GM21825 (cell line): ENCODE data around the gene TYW1B.
"Not testable (repeated sequence)": the region's sequence is repeated elsewhere in the genome, so short reads cannot be mapped to it uniquely, and the experiment has no call there.

Source experiments
- ATAC-seq: cut with Tn5 transposase; IDR thresholded peaks from one replicate; pipeline ENCODE4 v1.9.1; 2021; ENCODE audit warnings: mild to moderate bottlenecking, moderate library complexity; ENCODE audit not compliant: unreplicated experiment

TYW1B gene

GRCh38 chr7:72632765-72633292, 195.2 kb downstream of the TYW1B start:
- ATAC-seq = not testable (repeated sequence)

GRCh38 chr7:72628375-72628774, 199.6 kb downstream of the TYW1B start:
- not testable (repeated sequence) for ATAC-seq

- peak; percentile 13 for ATAC-seq
Measured at GRCh38 chr7:72626428-72627011, 201.5 kb downstream of the TYW1B start.

- ATAC-seq = peak; percentile 82
Measured at GRCh38 chr7:72625721-72626423, 202.1 kb downstream of the TYW1B start.

- ATAC-seq = no peak
Measured at GRCh38 chr7:72622532-72622931, 205.5 kb downstream of the TYW1B start.

DNA sequence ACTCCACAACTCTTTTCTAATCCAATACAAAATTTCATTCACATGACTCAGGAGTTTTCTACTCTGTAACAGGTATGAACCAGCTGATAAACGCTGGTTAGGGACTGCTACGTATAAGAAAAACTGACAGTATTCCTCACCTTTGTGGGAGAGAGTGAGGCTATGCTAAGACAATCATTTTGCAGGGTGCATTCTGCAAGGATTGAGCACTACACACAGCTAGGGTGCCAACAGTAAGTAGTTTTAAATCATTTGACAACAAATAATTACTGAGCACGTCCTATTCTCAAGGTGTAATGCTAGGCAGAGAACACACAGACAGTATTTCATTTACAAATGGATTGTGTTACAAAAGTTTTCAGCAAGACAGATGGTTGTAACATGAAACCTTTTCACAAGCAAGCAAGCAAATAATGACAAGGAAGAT, 206.2 kb downstream of the TYW1B start:
- not testable (repeated sequence) for ATAC-seq

DNA sequence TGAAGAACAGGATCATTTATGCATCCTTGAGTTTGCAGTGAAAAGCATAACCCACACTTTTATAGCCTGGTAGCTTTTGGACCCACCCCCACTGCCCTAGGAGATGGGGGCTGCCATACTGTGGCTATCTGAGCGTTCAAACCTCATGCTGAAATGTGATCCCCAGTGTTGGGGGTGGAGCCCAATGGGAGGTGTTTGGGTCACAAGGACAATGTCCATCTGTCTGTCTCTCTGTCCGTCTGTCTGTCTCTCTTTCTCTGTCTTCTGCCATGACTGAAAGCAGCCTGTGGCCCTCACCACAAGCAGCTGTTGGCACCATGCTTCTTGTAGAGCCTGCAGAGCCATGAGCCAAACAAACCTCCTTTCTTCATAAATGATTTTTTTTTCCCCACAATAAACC, 207.1 kb downstream of the TYW1B start:
- ATAC-seq = not testable (repeated sequence)

GRCh38 chr7:72618435-72619180, 209.4 kb downstream of the TYW1B start:
- ATAC-seq = not testable (repeated sequence)

DNA sequence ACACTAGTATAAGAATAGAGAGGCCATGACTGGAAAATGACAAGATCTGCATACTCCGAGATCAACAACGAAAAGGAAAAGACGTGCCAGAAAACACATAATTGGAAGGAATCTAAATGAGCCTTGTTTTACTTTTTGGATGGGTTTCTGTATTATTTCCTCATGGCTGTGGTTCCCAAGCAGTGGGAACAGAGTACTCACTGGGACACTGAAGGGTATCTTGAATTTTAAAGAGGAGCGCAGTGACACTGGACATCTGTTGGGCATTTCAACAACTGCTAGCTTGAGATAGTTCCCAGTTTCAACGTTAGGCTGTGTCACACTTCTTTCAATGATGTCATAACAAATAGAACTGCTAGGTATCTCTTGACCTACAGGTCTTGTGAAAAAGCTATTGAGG, 218.2 kb downstream of the TYW1B start:
- not testable (repeated sequence) for ATAC-seq

DNA sequence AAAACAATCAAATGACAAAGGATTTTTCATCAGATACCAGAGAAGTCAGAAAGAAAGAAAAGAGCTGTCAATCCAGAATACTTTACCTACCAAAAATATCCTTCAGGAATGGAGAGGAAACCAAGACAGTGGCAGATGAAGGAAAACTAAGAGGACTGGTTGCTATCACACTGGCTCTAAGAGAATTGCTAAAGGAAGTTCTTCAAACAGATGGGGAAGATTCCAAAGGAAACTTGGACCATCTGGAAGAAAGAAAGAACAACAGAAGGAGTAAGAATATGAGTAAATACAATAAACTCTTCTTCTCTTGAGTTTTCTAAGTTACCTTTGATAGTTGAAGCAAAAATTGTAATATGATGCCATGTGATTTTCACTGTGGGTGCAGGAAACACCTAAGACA, 220.0 kb downstream of the TYW1B start:
- ATAC-seq = not testable (repeated sequence)

DNA sequence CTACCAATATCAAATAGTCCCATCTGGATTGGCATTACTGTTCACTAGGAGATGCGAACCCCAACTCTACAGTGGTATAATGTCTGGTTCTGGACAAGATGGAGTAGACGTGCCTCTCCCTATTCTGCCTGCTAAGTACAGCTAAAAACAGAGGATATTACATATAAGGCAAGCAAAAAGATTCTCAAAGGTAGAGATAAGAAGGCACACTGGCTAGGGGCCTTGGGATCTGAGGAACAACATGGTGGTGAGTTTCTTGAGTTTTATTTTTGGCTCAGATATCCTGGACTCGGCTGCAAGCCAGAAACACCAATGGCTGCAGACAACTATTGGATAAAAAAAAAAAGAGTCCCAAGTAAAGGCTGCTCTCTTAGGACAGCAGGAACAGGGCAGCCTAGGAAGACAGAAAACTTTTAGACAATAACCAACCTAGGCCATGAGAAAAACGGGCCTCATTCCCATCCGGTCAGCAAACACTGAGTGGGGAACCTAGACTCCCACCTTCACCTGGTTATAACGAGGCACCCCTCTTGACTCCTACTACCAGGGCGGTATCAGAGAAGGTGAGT, 222.1 kb downstream of the TYW1B start:
- ATAC-seq = not testable (repeated sequence)

DNA sequence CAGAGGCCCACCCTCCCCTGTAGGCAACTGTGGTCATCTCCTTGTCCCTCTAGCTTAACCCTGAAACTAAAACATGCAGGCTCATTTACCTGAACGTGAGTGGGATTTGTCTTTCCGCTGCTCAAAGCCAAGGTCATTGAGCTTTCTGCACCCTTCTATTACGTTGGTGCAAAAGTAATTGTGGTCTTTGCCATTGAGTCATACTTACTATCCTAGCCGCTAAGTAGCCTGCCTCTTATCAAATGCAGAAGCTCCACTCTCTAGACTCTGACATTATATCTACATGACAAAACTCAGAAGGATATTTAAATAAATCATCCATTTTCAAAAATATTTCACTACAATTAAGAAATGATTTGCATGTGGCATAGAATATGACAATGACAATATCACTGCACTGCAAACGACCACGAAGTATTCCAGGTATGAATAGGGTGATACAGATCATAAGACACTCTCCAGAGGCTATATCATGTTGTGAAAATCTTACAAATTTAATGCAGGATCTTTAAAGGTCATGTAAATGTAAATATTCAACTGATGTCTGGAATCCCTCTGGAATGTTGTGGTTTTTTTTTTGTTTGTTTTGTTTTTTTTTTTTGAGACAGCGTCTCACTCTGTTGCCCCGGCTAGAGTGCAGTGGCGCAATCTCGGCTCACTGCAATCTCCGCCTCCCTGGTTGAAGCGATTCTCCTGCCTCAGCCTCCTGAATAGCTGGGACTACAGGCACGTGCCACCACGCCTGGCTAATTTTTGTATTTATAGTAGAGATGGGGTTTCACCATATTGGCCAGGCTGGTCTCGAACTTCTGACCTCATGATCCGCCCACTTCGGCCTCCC, 223.0 kb downstream of the TYW1B start:
- ATAC-seq = not testable (repeated sequence)

GRCh38 chr7:72603476-72603875, 224.5 kb downstream of the TYW1B start:
- ATAC-seq = not testable (repeated sequence)

- no peak for ATAC-seq
Measured at GRCh38 chr7:72603073-72603472, 224.9 kb downstream of the TYW1B start.

GRCh38 chr7:72601683-72602082, 226.3 kb downstream of the TYW1B start:
- not testable (repeated sequence) for ATAC-seq

DNA sequence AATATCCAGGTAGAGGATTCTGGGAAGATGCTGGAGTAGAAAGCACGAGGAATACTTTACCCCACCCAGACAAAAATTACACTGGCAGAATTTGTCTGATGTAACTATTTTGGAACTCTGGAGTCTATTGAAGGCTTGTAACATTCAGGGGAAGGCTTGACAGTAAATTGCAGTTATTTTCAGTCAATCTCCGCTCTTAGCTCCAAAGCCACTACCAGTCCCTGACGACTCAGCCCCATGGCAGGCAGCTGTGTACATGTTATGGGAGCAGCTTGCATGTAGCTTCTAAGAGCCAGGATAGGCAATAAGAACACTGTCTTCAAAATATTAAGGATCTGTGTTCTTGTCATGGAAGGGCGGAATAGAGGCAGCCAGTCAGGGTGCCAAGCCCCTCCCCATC, 238.0 kb downstream of the TYW1B start:
- not testable (repeated sequence) for ATAC-seq

DNA sequence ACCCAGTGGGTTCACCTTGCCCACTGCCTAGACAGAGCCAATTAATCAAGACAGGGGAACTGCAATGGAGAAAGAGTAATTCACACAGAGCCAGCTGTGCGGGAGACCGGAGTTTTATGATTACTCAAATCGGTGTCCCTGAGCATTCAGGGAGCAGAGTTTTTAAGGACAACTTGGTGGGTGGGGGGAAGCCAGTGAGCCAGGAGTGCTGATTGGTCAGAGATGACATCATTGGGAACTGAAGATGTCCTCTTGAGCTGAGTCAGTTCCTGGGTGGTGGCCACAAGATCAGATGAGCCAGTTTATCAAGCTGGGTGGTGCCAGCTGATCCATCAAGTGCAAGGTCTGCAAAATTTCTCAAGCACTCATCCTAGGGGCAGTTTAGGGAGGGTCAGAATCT, 240.7 kb downstream of the TYW1B start:
- not testable (repeated sequence) for ATAC-seq

- ATAC-seq = not testable (repeated sequence)
Measured at GRCh38 chr7:72584576-72584975, 243.4 kb downstream of the TYW1B start.

- not testable (repeated sequence) for ATAC-seq
Measured at GRCh38 chr7:72583620-72584361, 244.2 kb downstream of the TYW1B start.
